IMR-90 (cell line): ENCODE measurements around the gene E4F1. TPM values are rescaled to one million over a fixed set of nuclear protein-coding genes. Genes with fewer than 3 reads are reported as not detected.

Experiments used
- ATAC-seq: fragments of 200-7000 bp; cut with Tn5 transposase; 2 replicates; pipeline ENCODE4 v1.9.1; 2020; ENCODE audit warnings: low read depth, mild to moderate bottlenecking, moderate library complexity
- BruUV-seq: library from RNA; stranded (reverse); fragments of 400-500 nt; replicated peaks from 2 replicates; lab custom pipeline; 2021; lab: Mats Ljungman, UMichigan
- CTCF ChIA-PET: fragments of 300-600 bp; formaldehyde crosslinking; extraction: SDS; loops from one replicate; lab custom pipeline; 2021; ENCODE audit warnings: antibody characterized with exemption; lab: Yijun Ruan, JAX
- POLR2A ChIA-PET: fragments of 300-600 bp; sonication (Branson Sonifier 250); formaldehyde crosslinking; loops from one replicate; lab custom pipeline; 2022; ENCODE audit warnings: antibody characterized with exemption; ENCODE audit not compliant: unreplicated experiment; lab: Charles Lee
- DNase-seq: peaks from one replicate; pipeline ENCODE4 v3.0.0; 2013
- H2AFZ ChIP-seq: replicated peaks from 2 replicates; pipeline ENCODE3; 2013; ENCODE audit warnings: low read length, mild to moderate bottlenecking; ENCODE audit not compliant: poor library complexity
- H2AK5ac ChIP-seq: 2 replicates; pipeline ENCODE4 v1.6.1; 2013; ENCODE audit warnings: low read depth, low read length, inconsistent platforms
- H2AK9ac ChIP-seq: replicated peaks from 2 replicates; pipeline ENCODE3; 2013; ENCODE audit warnings: mild to moderate bottlenecking, low read depth, low read length, moderate library complexity; ENCODE audit not compliant: poor library complexity
- H2BK120ac ChIP-seq: 2 replicates; pipeline ENCODE4 v1.6.1; 2013; ENCODE audit warnings: low read depth, low read length, inconsistent platforms
- H2BK15ac ChIP-seq: 3 replicates; pipeline ENCODE4 v1.6.1; 2013; ENCODE audit warnings: low read depth, low read length, inconsistent platforms
- H2BK20ac ChIP-seq: 2 replicates; pipeline ENCODE4 v1.6.1; 2013; ENCODE audit warnings: low read depth, mild to moderate bottlenecking, inconsistent platforms, low read length, moderate library complexity
- H2BK5ac ChIP-seq: 2 replicates; pipeline ENCODE4 v1.6.1; 2013; ENCODE audit warnings: mild to moderate bottlenecking, low read depth, low read length, inconsistent platforms; ENCODE audit not compliant: poor library complexity, severe bottlenecking
- H3K14ac ChIP-seq: replicated peaks from 2 replicates; pipeline ENCODE4 v1.6.1; 2013; ENCODE audit warnings: low read depth, low read length, inconsistent platforms
- H3K18ac ChIP-seq: 2 replicates; pipeline ENCODE4 v1.6.1; 2013; ENCODE audit warnings: low read depth, low read length, control low read depth
- H3K23ac ChIP-seq: 2 replicates; pipeline ENCODE4 v1.6.1; 2013; ENCODE audit warnings: low read depth, low read length, inconsistent platforms
- H3K27ac ChIP-seq: 2 replicates; pipeline ENCODE4 v1.5.1; 2013; ENCODE audit warnings: mild to moderate bottlenecking, control low read depth, low read length; ENCODE audit not compliant: insufficient read depth
- H3K27me3 ChIP-seq: 2 replicates; pipeline ENCODE4 v1.6.1; 2013; ENCODE audit warnings: low read length; ENCODE audit not compliant: control insufficient read depth, insufficient read depth
- H3K36me3 ChIP-seq: 2 replicates; pipeline ENCODE4 v1.6.1; 2013; ENCODE audit warnings: low read length, mixed read lengths; ENCODE audit not compliant: control insufficient read depth, insufficient read depth
- H3K4ac ChIP-seq: 2 replicates; pipeline ENCODE4 v1.6.1; 2013; ENCODE audit warnings: low read depth, low read length, inconsistent platforms
- H3K4me1 ChIP-seq: 2 replicates; pipeline ENCODE4 v1.6.1; 2013; ENCODE audit warnings: low read length, mixed read lengths; ENCODE audit not compliant: control insufficient read depth, insufficient read depth
- H3K4me2 ChIP-seq: 2 replicates; pipeline ENCODE4 v1.6.1; 2013; ENCODE audit warnings: low read depth, mild to moderate bottlenecking, control low read depth, low read length, moderate library complexity
- H3K4me3 ChIP-seq: 2 replicates; pipeline ENCODE4 v1.5.1; 2013; ENCODE audit warnings: low read depth, mild to moderate bottlenecking, control low read depth, low read length, moderate library complexity; ENCODE audit not compliant: insufficient read depth
- H3K56ac ChIP-seq: 2 replicates; pipeline ENCODE4 v1.6.1; 2013; ENCODE audit warnings: low read length, inconsistent platforms; ENCODE audit not compliant: insufficient read depth; ENCODE audit errors: extremely low read depth
- H3K79me1 ChIP-seq, 2 experiments: 2 replicates each; pipeline ENCODE4 v1.6.1; 2013; ENCODE audit warnings: low read length in 2 of 2, inconsistent platforms in 1 of 2, low read depth in 1 of 2
- H3K9ac ChIP-seq: 2 replicates; pipeline ENCODE4 v1.6.1; 2013; ENCODE audit warnings: low read depth, low read length, control low read depth
- H3K9me1 ChIP-seq: 2 replicates; pipeline ENCODE4 v1.6.1; 2013; ENCODE audit warnings: low read length, inconsistent platforms; ENCODE audit not compliant: insufficient read depth
- H3K9me3 ChIP-seq: 2 replicates; pipeline ENCODE4 v1.6.1; 2013; ENCODE audit warnings: low read length; ENCODE audit not compliant: control insufficient read depth, insufficient read depth
- H4K20me1 ChIP-seq: 2 replicates; pipeline ENCODE4 v1.6.1; 2013; ENCODE audit warnings: low read length, inconsistent platforms; ENCODE audit not compliant: insufficient read depth
- H4K5ac ChIP-seq: 2 replicates; pipeline ENCODE4 v1.6.1; 2013; ENCODE audit warnings: mild to moderate bottlenecking, low read depth, low read length, control low read depth
- H4K8ac ChIP-seq, 2 experiments: 2 replicates each; pipeline ENCODE4 v1.6.1; 2013; ENCODE audit warnings: low read depth in 2 of 2, low read length in 2 of 2, control low read depth in 1 of 2, inconsistent platforms in 1 of 2
- H4K91ac ChIP-seq: 2 replicates; pipeline ENCODE4 v1.6.1; 2013; ENCODE audit warnings: low read depth, low read length, inconsistent platforms; ENCODE audit not compliant: insufficient read depth
- CHD1 ChIP-seq: IDR thresholded peaks from 2 replicates; pipeline ENCODE4 v1.6.1; 2012; ENCODE audit warnings: low read depth, low read length, improper control_type of control experiment
- ELK1 ChIP-seq: fragments of 150-350 bp; IDR thresholded peaks from 2 replicates; pipeline ENCODE4 v1.6.1; 2016; ENCODE audit warnings: low read depth, mild to moderate bottlenecking, low read length, moderate library complexity, borderline replicate concordance
- FOS ChIP-seq: fragments of 150-350 bp; IDR thresholded peaks from 2 replicates; pipeline ENCODE4 v1.6.1; 2016; ENCODE audit warnings: low read depth, low read length
- MAFK ChIP-seq: IDR thresholded peaks from 2 replicates; pipeline ENCODE4 v1.6.1; 2012; ENCODE audit warnings: low read depth, low read length, improper control_type of control experiment
- MAZ ChIP-seq: IDR thresholded peaks from 2 replicates; pipeline ENCODE4 v1.6.1; 2012; ENCODE audit warnings: low read depth, mild to moderate bottlenecking, low read length, improper control_type of control experiment, moderate library complexity, borderline replicate concordance
- MXI1 ChIP-seq: IDR thresholded peaks from 2 replicates; pipeline ENCODE4 v1.6.1; 2012; ENCODE audit warnings: low read depth, mild to moderate bottlenecking, low read length, moderate library complexity, borderline replicate concordance
- NFE2L2 ChIP-seq: fragments of 150-350 bp; IDR thresholded peaks from 2 replicates; pipeline ENCODE4 v1.6.1; 2016; ENCODE audit warnings: low read depth, mild to moderate bottlenecking, low read length
- RAD21 ChIP-seq: IDR thresholded peaks from 2 replicates; pipeline ENCODE4 v1.6.1; 2012; ENCODE audit warnings: low read length, improper control_type of control experiment
- RCOR1 ChIP-seq: IDR thresholded peaks from 2 replicates; pipeline ENCODE4 v1.6.1; 2012; ENCODE audit warnings: mild to moderate bottlenecking, low read length, improper control_type of control experiment; ENCODE audit not compliant: insufficient replicate concordance
- RFX5 ChIP-seq: IDR thresholded peaks from 2 replicates; pipeline ENCODE4 v1.8.0; 2012; ENCODE audit warnings: low read depth, mild to moderate bottlenecking, low read length, moderate library complexity
- SMC3 ChIP-seq: fragments of 150-350 bp; IDR thresholded peaks from 2 replicates; pipeline ENCODE4 v1.6.1; 2016; ENCODE audit warnings: low read depth, mild to moderate bottlenecking, antibody characterized with exemption, low read length, moderate library complexity
- WGBS, 2 experiments: methylation state at CpG; one replicate each; pipeline versions ENCODE4 v1.1.5 to v1.1.7; 2013; ENCODE audit warnings: missing lambda C conversion rate in 2 of 2; ENCODE audit not compliant: insufficient read length in 1 of 2; ENCODE audit errors: extremely low coverage in 2 of 2; 5-methylcytosine and 5-hydroxymethylcytosine counted together
- dilution Hi-C: fragments of 300-500 bp; cut with HindIII; formaldehyde crosslinking; loops from one replicate; pipeline ENCODE4 v1.14.3; 2018; ENCODE audit warnings: low sequenced_read_pairs; ENCODE audit not compliant: unreplicated experiment
- in situ Hi-C: fragments of 300-500 bp; cut with MboI; formaldehyde crosslinking; loops from 3 replicates; pipeline ENCODE4 v1.14.3; 2019; ENCODE audit warnings: low sequenced_read_pairs, inconsistent platforms, mixed read lengths
- intact Hi-C: fragments of 100-400 bp; cut with micrococcal nuclease; formaldehyde crosslinking; loops from 2 replicates; pipeline ENCODE4 v1.10.0; 2022
- polyA plus RNA-seq, 3 experiments: library from polyadenylated mRNA; depleted of rRNA; stranded (reverse); fragments of >200 nt; gene quantifications; 2 replicates each; pipeline ENCODE4 v1.2.3, GENCODE V29; 2012; ENCODE audit warnings: low replicate concordance in 1 of 3
- total RNA-seq: library from RNA; depleted of rRNA; stranded (reverse); fragments of >200 nt; gene quantifications from 2 replicates; pipeline ENCODE4 v1.2.3, GENCODE V29; 2012

Gene E4F1
- total and polyA plus RNA-seq, 2 of the 4 experiments (the other 2 are of a cell fraction): 13.1 to 33.0 TPM

GRCh38 chr16:2267913-2268666, 44.7 kb downstream of the E4F1 start, which contains the start of gene RNPS1 (continued):
- TF ChIP-seq MAZ (peak; percentile 78; the same call in 1 of the 2 replicates), FOS (0 out of 2 replicates have a peak, but pooled peaks have one; percentile 7)

- no TSS peak for BruUV-seq
- H3K14ac ChIP-seq: no peak overlapping the region
- H2AK5ac ChIP-seq: no peak overlapping the region
- H2BK20ac ChIP-seq: no peak overlapping the region
- no peaks in the 10 kb centered on the region for H3K27me3 ChIP-seq
- POLR2A ChIA-PET: no interaction called here
- ATAC-seq (no peak), DNase-seq (no peak)
- no peak overlapping the region for H3K9ac ChIP-seq
- H3K9me3 ChIP-seq: no peaks in the 10 kb centered on the region
- no peak overlapping the region for H3K18ac ChIP-seq
- H3K4me1 ChIP-seq: peaks cover 8% of the 10 kb centered on the region
- peaks cover 5% of the 10 kb centered on the region; the same call in 1 of the 2 replicates for H3K36me3 ChIP-seq
- peak overlapping the region; percentile 94 for H2AK9ac ChIP-seq
- no peak overlapping the region for H2BK120ac ChIP-seq
- in situ Hi-C loops: loop anchor here (10.0 kb wide), 1 partner anchor 155 kb away; the partner anchor contains the start of gene CCNF
- H3K27ac ChIP-seq: no peak overlapping the region
- dilution Hi-C loops: no loop called here
- no peak overlapping the region for H3K4me3 ChIP-seq
- H4K20me1 ChIP-seq: peaks cover 45% of the 10 kb centered on the region
- intact Hi-C loops: no loop called here
- no peak overlapping the region for H3K4ac ChIP-seq
- WGBS, 2 experiments: 94% methylated on average over 3 of the region's 9 CpGs; no CpG with 5 or more reads in 1 of the 2 experiments
- CTCF ChIA-PET: interaction anchor here (1.3 kb wide), 1 partner anchor 18 kb away, joined by 3 read pairs; no protein-coding TSS in a partner anchor
- TF ChIP-seq RFX5: no peak
- no peak for TF ChIP-seq ELK1
- TF ChIP-seq NFE2L2: no peak
- TF ChIP-seq RAD21: no peak
- no peak for TF ChIP-seq CHD1
- TF ChIP-seq SMC3: no peak
- no peak for TF ChIP-seq RCOR1
- no peak for TF ChIP-seq FOS
- TF ChIP-seq MXI1: no peak
- TF ChIP-seq MAFK: no peak
- no peak overlapping the region for H2BK5ac ChIP-seq
- H4K5ac ChIP-seq: no peak overlapping the region
- no peak overlapping the region for H3K4me2 ChIP-seq
- no peak overlapping the region for H4K8ac ChIP-seq
- H3K9me1 ChIP-seq: peaks cover 10% of the 10 kb centered on the region
- H4K91ac ChIP-seq: no peak overlapping the region
- H3K56ac ChIP-seq: no peak overlapping the region
- no peak overlapping the region for H2AFZ ChIP-seq
- no peak overlapping the region for H3K23ac ChIP-seq
- H3K79me1 ChIP-seq: peaks cover 6 to 34% of the 10 kb centered on the region in 2 experiments; a peak in 3 of 4 replicates
- no peak overlapping the region for H2BK15ac ChIP-seq
Measured at GRCh38 chr16:2270070-2270462, 46.7 kb downstream of the E4F1 start.
